ENCODE measurements around the gene SLIT3. TPM values are rescaled to one million over a fixed set of nuclear protein-coding genes. Genes with fewer than 3 reads are reported as not detected.

SLIT3 gene
- polyA plus RNA-seq, 4 donors: 46.4 to 82.0 (median 57.9) TPM

GRCh38 chr5:168822248-168822744, 478.6 kb downstream of the SLIT3 start:
- no peak for DNase-seq (ENCODE audit: low read depth in 4 of 4, low spot score in 3 of 4)

DNA sequence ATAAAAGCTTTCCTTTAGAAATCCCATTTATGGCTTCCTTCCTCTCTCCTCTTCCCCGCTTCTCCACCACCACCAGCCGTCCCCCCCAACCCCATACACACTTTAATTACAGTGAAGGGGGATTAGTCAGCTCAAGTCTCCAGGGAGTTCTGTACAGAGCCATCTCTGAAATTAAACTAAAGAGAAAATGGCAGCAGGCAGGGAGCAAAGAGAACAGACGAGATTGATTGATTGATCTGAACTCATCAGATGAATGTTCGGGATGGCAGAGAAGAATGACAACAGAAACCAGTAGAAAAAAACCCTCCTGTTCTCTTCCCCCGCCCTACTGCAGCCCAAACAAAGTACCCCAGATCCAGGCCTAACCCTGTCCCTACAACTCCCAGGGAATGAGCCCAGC, 480.1 kb downstream of the SLIT3 start:
- no peak for DNase-seq (ENCODE audit: low read depth in 4 of 4, low spot score in 3 of 4)

GRCh38 chr5:168819004-168819621, 481.8 kb downstream of the SLIT3 start:
- DNase-seq (ENCODE audit: low read depth in 4 of 4, low spot score in 3 of 4): no peak

GRCh38 chr5:168818558-168818957, 482.4 kb downstream of the SLIT3 start:
- DNase-seq (ENCODE audit: low read depth in 4 of 4, low spot score in 3 of 4): no peak

GRCh38 chr5:168817591-168817990, 483.3 kb downstream of the SLIT3 start:
- DNase-seq (ENCODE audit: low read depth in 4 of 4, low spot score in 3 of 4): no peak

DNA sequence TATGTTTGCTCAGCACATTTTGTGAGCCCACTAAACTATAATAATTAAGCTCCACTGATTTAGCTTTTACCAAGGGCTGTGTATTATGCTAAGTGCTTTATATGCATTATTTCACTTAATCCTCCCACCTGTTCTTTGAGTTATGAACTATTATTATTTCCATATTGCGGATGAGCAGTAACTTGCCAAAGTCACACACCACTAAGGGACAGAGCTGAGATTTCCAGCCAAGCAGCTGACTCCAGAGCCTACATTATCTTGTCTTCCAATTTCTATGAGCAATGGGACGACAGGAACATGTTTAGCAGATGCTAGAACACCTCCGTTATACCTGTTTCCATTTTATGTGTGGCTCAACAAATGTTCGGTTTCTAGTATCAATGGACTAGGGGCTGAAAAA, 484.3 kb downstream of the SLIT3 start:
- DNase-seq (ENCODE audit: low read depth in 4 of 4, low spot score in 3 of 4): no peak

DNA sequence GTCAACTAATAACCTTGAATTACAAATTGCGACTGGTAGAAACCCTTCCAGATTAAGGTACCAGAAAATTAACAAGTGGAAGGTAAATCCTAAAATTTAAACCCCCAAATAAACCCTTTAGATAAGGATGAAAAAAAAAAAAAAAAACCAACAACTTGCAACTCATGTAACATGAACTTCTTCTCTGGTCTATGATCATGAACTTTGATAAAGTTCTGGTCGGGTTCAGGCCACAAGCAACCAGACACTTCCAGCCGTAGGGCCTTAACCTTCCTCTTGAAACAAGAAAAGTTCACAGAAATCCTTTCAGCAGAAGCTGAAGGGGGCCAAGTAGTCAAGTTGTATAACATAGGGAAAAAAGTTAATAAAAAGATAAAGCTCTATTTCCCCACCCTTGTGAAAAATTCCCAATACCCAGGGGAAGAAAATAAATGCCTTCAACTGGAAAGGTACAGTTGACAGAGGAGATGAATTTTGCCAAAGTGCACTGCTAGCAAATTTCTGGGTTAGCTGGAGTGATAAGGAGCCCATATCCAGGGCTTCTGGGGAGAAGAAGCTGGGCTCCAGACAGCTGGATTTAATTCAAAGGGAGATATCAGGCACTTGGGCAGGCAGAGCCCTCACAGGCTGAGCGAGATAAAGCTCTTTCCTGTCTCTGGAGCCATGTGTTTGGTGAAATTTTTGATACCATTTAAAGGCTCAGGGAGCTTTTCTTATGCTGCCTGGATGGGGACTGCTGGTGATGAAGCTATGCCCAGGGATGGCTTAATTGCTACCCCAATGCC, 487.6 kb downstream of the SLIT3 start:
- DNase-seq (ENCODE audit: low read depth in 4 of 4, low spot score in 3 of 4): no peak

- no peak for DNase-seq (ENCODE audit: low read depth in 4 of 4, low spot score in 3 of 4)
These were observed 490.3 kb downstream of the SLIT3 start for GRCh38 chr5:168810641-168811040.

DNA sequence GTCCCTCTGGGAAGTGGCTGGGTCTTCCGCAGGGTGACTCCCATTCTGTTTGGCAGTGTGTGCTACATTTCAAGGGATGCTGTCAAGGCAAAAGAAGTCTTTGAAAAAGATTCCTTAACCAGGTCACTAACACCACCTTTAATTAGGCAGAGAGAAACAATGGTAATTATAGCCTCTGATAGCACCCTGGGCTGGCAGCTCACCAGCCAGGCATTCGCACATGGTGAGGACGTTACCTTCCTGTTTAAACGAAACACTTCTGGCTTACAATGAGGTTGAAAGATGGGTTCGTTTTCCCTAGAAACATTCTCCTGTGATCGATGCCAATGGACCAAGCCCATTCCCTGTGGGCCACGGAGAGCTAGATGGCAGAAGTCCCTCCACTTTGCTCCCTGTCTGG, 491.7 kb downstream of the SLIT3 start:
- no peak for DNase-seq (ENCODE audit: low read depth in 4 of 4, low spot score in 3 of 4)

- no peak for DNase-seq (ENCODE audit: low read depth in 4 of 4, low spot score in 3 of 4)
These were observed 492.8 kb downstream of the SLIT3 start for GRCh38 chr5:168808051-168808616.

- DNase-seq (ENCODE audit: low read depth in 4 of 4, low spot score in 3 of 4): no peak
These were observed 493.7 kb downstream of the SLIT3 start for GRCh38 chr5:168807287-168807686.

- DNase-seq (ENCODE audit: low read depth in 4 of 4, low spot score in 3 of 4): no peak
These were observed 497.4 kb downstream of the SLIT3 start for GRCh38 chr5:168803541-168803940.

DNA sequence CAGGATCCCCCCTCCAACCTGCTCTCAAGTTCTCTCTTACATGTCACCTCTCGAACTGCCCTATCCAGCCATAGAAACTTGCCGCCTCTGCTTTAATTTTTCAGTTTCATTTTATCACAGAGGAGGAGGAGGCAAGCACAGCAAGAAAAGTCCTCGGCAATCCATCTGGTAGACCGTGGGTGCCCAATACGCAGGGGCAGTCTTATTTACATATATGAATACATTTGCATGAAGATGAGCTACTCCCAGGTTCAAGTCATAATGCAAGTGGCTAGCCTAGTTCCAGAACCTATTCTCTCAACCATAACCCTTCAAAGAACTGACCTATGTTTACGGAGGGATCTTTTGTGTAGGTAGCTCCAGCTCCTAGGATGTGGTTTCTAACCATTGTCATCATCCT, 498.6 kb downstream of the SLIT3 start:
- no peak for DNase-seq (ENCODE audit: low read depth in 4 of 4, low spot score in 3 of 4)

DNA sequence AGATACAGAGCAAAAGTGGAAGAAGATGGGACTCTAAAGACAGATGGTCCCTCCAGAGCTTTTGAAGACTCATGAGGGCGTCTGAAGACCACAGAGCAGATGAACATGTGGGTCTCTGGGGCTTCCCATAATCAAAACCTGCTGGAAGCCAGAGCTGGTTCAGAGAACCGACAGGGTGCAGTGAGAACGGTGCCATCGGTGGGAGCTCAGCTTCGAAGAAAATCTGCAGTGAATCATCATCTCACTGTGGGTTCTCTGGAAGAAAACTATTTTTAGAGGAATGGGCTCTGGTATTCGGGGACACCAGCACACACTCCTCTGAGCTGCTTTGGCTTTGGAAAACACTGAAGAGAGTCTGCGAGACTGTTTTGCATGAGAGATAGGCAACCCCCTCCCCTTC, 499.4 kb downstream of the SLIT3 start:
- no peak for DNase-seq (ENCODE audit: low read depth in 4 of 4, low spot score in 3 of 4)

DNA sequence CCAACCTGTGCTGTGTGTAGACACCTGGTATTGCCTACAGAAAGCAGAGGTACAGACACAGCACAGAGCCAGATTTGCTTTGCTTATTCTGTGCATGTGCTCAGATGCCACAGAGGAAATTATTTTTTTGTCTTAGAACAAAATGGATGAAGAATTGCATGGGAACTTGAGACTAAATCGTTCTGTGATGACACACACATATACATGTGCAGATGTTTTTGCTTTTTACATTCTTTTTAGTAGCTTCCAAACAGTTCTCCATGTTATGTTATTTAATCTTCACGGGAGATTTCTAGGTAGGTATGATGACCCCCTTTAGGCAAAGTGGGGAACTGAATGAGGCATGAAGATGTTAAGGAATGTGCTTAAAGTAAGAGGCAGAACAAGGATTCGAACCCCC, 500.2 kb downstream of the SLIT3 start:
- DNase-seq (ENCODE audit: low read depth in 4 of 4, low spot score in 3 of 4): no peak

- no peak for DNase-seq (ENCODE audit: low read depth in 4 of 4, low spot score in 3 of 4)
These were observed 502.6 kb downstream of the SLIT3 start for GRCh38 chr5:168798065-168799023.

DNA sequence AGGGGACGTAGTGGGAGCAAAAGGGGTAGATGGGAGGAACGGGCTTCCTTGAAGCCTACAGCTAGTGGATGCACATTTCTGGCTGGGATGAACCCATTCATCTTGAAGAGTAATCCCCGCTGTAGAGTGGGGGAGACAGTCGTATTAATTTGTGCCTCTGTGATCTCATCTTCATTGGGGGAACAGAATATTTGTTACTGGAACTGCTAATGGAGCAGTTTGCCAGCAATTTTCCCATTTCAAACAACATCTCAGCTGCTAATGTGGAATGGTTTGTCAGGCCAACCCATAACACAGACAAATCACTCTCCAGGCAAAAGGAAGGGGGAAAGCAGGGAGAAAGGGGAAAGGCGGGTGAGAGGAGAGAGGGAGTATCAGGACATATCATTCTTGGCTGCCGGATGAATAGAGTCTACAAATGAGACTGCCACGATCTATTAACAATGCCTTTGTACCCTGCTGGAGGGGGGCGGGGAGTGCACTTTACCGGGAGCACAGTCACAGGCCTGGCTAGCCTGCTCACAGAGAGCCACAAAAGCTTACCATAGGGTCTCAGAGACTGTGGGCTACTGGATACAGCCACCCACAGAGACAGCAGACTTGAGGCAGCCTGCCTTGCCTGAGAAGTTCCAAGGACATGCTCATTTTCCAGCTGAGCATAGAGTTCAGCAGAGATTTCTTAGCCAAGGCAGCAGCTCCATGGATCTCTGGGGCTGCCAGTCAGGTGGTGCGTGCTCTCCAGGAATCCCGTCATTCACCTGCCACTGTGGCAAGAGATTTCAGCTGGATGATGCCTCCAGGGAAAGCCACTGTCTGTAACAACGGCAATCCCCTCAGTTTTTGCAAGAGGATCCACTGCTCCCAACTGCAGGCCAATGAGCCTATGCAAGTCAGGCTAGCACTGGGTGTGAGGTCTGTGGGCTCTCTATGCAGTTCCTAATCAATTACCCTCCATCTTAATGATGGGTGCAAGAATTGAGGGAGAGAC, 504.1 kb downstream of the SLIT3 start:
- DNase-seq (ENCODE audit: low read depth in 4 of 4, low spot score in 3 of 4): no peak

GRCh38 chr5:168796000-168796399, 504.9 kb downstream of the SLIT3 start:
- no peak for DNase-seq (ENCODE audit: low read depth in 4 of 4, low spot score in 3 of 4)
